ENCODE results near the gene CCDC34.

DNA sequence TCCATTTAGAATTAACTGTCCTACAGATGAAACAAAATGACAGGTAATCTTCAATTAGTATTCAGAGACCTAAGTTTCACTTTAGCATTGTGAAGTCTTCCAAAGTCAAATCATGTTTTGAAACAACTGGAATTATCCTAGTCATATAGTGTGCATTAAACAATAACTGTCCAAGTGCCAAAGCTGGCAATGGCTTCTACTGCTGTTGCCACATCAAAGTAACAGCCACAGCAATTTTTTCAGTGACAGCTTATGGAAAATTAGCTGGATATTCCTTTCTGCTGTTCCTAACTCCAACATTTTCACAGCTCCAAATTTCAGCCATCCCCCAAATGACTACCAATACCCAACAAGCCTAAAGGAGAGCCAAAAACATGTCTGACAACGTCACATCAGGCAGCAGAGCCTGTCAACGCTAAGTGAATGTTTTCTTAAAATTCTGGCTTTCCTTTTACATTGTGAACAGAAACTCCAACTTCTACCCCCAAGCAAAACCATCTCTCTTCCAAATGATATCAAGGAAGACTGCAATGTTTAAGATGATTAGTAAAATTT lies 45.3 kb upstream of the CCDC34 start:
- TF ChIP-seq GATA2 (IDR thresholded peaks at IDR 0.05; ENCODE audit: low read depth, low read length) (no peak), GATA3 (IDR thresholded peaks at IDR 0.05; ENCODE audit: low read depth, low read length) (no peak)

Measured in SH-SY5Y (cell line).